Activated CD4-positive, alpha-beta T cell treated with anti-CD3 and anti-CD28 coated beads for 36 hours (primary cell): ENCODE results near the gene GPR62. TPM values are rescaled to one million over a fixed set of nuclear protein-coding genes. Genes with fewer than 3 reads are reported as not detected.
A peak's percentile ranks its signal among the peaks of the same experiment; 100 is the strongest.

Experiments used
- ATAC-seq: fragments of 200-7000 bp; cut with Tn5 transposase; one replicate; pipeline ENCODE4 v1.10.0; 2021; ENCODE audit warnings: mild to moderate bottlenecking, moderate library complexity
- CTCF ChIA-PET: fragments of 350-600 bp; sonication (Branson Sonifier 250); formaldehyde crosslinking; loops from one replicate; lab custom pipeline; 2021; ENCODE audit warnings: antibody characterized with exemption; lab: Charles Lee
- POLR2A ChIA-PET: fragments of 350-600 bp; sonication (Branson Sonifier 250); formaldehyde crosslinking; loops from one replicate; lab custom pipeline; 2021; ENCODE audit warnings: antibody characterized with exemption, inconsistent platforms; lab: Charles Lee
- DNase-seq: peaks from one replicate; pipeline ENCODE4 v3.0.0-alpha.2; 2020
- H3K27ac Mint-ChIP-seq: one replicate; pipeline ENCODE4 v1.8.0; 2021; ENCODE audit warnings: mixed read lengths
- H3K27me3 Mint-ChIP-seq: one replicate; pipeline ENCODE4 v1.8.0; 2021; ENCODE audit warnings: mixed read lengths
- H3K36me3 Mint-ChIP-seq: one replicate; pipeline ENCODE4 v1.8.0; 2021; ENCODE audit warnings: low read depth, mixed read lengths
- H3K4me1 Mint-ChIP-seq: one replicate; pipeline ENCODE4 v1.8.0; 2021; ENCODE audit warnings: mixed read lengths
- H3K4me3 Mint-ChIP-seq: one replicate; pipeline ENCODE4 v1.8.0; 2021; ENCODE audit warnings: mild to moderate bottlenecking, moderate library complexity, mixed read lengths
- H3K9me3 Mint-ChIP-seq: one replicate; pipeline ENCODE4 v1.8.0; 2021; ENCODE audit warnings: low read depth, mixed read lengths
- intact Hi-C, 2 experiments: fragments of 100-400 bp; cut with DNase I in 1 of 2; cut with micrococcal nuclease in 1 of 2; formaldehyde crosslinking; loops; one replicate each; pipeline versions ENCODE4 v1.14.2 to v1.15.1; 2022 to 2024; cut with DNase I, micrococcal nuclease
- total RNA-seq, 2 experiments: library from RNA; stranded (reverse); gene quantifications; one replicate each; pipeline ENCODE4 v1.2.3, GENCODE V29; 2021

GPR62 gene
- total RNA-seq, 2 experiments from 2014 or later, result not detected

DNA sequence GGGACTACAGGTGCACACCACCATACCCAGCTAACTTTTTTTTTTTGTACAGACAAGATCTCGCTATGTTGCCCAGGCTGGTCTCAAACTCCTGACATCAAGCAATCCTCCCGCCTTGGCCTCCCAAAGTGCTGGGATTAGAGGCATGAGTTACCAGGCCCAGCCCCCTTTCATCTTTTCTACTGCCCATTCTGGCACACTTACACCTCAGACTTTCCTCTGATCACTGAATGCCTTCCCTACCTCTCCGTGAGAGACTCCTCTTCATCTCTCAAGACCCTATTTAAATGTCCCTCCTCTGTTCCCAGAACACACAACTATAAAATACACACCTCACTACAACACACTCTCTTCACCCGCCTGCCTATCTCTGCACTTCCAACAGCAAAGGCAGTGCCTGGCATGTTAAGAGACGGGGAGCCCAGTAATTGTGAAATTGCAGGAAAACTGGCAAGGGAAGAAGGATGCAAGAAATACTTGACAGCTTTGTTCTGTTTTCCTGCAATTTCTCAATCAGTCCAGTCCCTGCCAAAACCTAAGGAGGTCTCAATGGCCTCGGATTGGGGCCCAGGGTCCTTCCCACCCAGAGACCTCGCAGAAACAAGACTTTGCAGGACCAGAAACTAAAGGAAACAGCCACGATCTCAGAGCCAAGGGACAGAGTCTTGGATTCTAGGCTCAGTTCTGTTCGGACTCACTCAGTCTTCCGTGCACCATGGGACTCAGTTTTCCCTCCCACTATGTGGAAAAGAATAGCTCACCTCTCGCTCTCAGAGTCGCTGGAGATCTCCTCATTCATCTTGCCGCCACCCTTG lies 14.3 kb upstream of the GPR62 start:
- DNase-seq, result no peak
- Mint-ChIP-seq H3K4me3 (peak overlapping the region; percentile 84), H3K27me3 (no peaks in the 10 kb centered on the region), H3K9me3 (no peaks in the 10 kb centered on the region), H3K4me1 (peaks cover 33% of the 10 kb centered on the region), H3K36me3 (peaks cover 29% of the 10 kb centered on the region), H3K27ac (peak overlapping the region; percentile 45)
- POLR2A ChIA-PET, result interaction anchor here (0.6 to 1.1 kb wide), 10 partner anchors 28 to 1373 kb away, joined by 3 to 13 read pairs (median 4); partner anchors contain the start of genes ACY1, C3orf18, DUSP7 and POC1A
- no peak for ATAC-seq
- intact Hi-C loops, result loop anchor here (5.0 to 10.0 kb wide), 2 partner anchors 1326 to 1644 kb away; partner anchors contain the start of genes CISH (in 1 of the 2), HYAL3 (in 1 of the 2), MAPKAPK3 (in 1 of the 2) and NAA80 (in 1 of the 2)
- CTCF ChIA-PET, result interaction anchor here (0.6 to 3.3 kb wide), 25 partner anchors 8 to 1623 kb away, joined by 3 to 30 read pairs (median 4); partner anchors contain the start of genes ABHD14A, ABHD14B, DUSP7 and IQCF2

DNA sequence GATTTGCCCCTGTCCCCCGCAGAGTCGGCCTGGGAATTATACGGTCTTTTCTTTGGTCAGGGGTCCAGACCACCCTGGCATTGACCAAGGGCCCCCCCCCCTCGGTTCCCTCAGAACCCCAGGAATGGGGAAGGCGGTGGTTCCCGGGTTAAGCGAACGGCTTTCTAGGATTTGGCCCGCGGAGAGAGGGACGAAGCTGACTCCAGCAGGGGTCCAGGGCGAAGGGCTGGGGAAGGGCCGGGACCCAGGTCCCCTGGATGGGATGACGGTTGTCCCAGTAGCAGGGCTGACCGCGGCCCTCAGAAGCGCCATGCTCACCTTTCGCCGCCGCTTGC lies 13.8 kb upstream of the GPR62 start:
- peaks cover 33% of the 10 kb centered on the region for H3K4me1 Mint-ChIP-seq
- peak overlapping the region; percentile 45 for H3K27ac Mint-ChIP-seq
- H3K27me3 Mint-ChIP-seq, result no peaks in the 10 kb centered on the region
- H3K9me3 Mint-ChIP-seq, result no peaks in the 10 kb centered on the region
- H3K36me3 Mint-ChIP-seq, result peaks cover 24% of the 10 kb centered on the region
- no peak for ATAC-seq
- ChIA-PET POLR2A (interaction anchor here (0.6 to 1.1 kb wide), 7 partner anchors 28 to 1374 kb away, joined by 3 to 13 read pairs (median 3); partner anchors contain the start of genes ACY1, C3orf18, DUSP7 and RPL29), CTCF (interaction anchor here (0.6 to 3.3 kb wide), 25 partner anchors 9 to 1623 kb away, joined by 3 to 30 read pairs (median 4); partner anchors contain the start of genes ABHD14A, ABHD14B, DUSP7 and IQCF2)
- no peak for DNase-seq
- intact Hi-C loops, result loop anchor here (5.0 to 10.0 kb wide), 2 partner anchors 1327 to 1644 kb away; partner anchors contain the start of genes CISH (in 1 of the 2), HYAL3 (in 1 of the 2), MAPKAPK3 (in 1 of the 2) and NAA80 (in 1 of the 2)
- H3K4me3 Mint-ChIP-seq, result peak overlapping the region; percentile 84

DNA sequence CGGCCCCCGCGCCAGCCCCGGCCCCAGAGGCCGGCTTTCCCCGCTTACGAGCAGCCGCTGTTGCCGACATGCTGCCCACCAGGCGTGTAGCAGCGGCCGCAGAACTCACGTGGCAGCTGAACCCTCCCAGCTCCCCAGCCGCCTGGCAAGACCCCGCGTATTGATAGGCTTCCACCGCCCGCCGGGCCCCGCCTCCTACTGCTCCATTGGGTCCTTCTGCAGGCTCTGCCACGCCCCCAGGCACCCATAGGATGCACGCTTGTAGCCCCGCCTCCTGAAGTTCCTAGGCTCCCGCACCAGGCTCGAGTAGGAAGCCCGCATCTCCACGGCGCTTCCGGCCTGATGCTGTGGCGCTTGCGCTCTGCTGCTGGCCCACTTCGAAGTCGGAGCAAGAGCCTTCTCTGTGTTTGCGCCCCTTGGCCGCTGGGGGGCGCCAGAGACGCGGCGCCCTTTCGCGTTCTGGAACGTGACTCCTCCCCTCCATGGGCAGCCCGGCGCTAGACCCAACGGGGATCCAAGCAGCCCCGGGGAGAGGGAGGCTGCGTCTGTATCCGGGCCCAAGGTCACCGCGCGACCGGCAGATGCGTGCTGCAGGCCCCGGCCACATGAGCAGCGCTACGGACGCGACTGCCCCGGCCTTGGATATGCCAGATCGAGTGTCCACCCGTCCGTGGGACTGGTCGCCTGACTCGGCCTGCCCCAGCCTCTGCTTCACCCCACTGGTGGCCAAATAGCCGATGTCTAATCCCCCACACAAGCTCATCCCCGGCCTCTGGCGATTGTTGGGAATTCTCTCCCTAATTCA lies 13.2 kb upstream of the GPR62 start, which contains the start of the genes PARP3 and RRP9:
Gene PARP3, plus strand, starts transcription at position 566 of the 805 bp plus-strand sequence. CDS start 993 bp downstream, outside the sequence.
Gene RRP9, minus strand, starts transcription at position 107 of the 805 bp plus-strand sequence. Its CDS starts 37 bp downstream, at position 70.
- Mint-ChIP-seq H3K27me3 (no peaks in the 10 kb centered on the region), H3K9me3 (no peaks in the 10 kb centered on the region), H3K36me3 (peaks cover 20% of the 10 kb centered on the region), H3K4me3 (peak within 1 kb of the TSS; percentile 84), H3K27ac (peak within 1 kb of the TSS; percentile 83), H3K4me1 (peaks cover 33% of the 10 kb centered on the region)
- intact Hi-C loops, result loop anchor here (1.0 to 10.0 kb wide), 23 partner anchors 25 to 1645 kb away; partner anchors contain the start of genes ABHD14B (in 2 of the 2), ACY1 (in 2 of the 2), ALAS1 (in 1 of the 2) and CISH (in 1 of the 2)
- DNase-seq (peak; percentile 100), ATAC-seq (peak; percentile 95)
- CTCF ChIA-PET, result interaction anchor here (0.5 to 3.3 kb wide), 33 partner anchors 9 to 489 kb away, joined by 3 to 30 read pairs (median 4); partner anchors contain the start of genes ABHD14A, ABHD14B, DUSP7 and GPR62
- POLR2A ChIA-PET, result interaction anchor here (0.6 to 1.1 kb wide), 8 partner anchors 27 to 1374 kb away, joined by 3 to 13 read pairs (median 3); partner anchors contain the start of genes ABHD14A, ACY1, C3orf18 and DUSP7

DNA sequence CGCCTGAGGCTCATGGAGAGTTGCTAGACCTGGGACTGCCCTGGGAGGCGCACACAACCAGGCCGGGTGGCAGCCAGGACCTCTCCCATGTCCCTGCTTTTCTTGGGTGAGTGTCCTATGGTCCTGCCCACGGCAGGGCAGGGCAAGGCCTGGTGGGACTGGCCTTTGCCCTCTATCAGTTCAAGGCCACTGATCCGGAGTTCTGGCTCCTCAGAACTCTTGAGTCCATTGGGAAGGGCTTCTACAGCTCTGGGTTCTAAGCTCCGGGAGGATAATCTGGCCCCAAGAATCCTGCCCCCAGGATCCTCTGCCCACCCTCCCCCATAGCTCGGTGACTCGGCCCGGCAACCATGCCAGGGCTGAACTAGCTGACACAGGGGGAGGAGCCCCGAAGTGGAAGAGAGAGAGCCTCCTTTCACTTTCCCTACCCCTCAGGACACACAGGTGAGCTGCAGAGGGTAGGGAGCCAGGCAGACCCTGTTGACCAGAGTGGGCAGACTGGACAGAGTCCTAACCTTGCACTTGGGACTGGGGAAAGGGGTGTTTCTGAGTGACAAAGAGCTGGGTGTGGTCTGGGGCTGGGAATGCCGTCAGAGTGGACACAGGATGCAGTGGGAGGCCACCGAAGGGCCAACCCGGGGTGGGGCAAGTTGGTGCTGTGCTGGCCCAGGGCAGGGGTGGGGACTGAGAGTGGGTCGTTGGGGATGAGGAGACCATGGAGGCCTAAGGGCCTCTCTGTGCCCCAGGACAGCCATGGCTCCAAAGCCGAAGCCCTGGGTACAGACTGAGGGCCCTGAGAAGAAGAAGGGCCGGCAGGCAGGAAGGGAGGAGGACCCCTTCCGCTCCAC lies 12.4 kb upstream of the GPR62 start:
- ChIA-PET CTCF (interaction anchor here (0.5 to 3.3 kb wide), 13 partner anchors 10 to 488 kb away, joined by 3 to 30 read pairs (median 6); partner anchors contain the start of genes ABHD14A, ABHD14B, GPR62 and PCBP4), POLR2A (interaction anchor here (0.6 to 1.1 kb wide), 2 partner anchors 32 to 35 kb away, joined by 3 to 4 read pairs; partner anchors contain the start of gene ABHD14A)
- Mint-ChIP-seq H3K4me1 (peaks cover 33% of the 10 kb centered on the region), H3K27me3 (no peaks in the 10 kb centered on the region), H3K9me3 (no peaks in the 10 kb centered on the region), H3K27ac (peak overlapping the region; percentile 83), H3K4me3 (peak overlapping the region; percentile 84), H3K36me3 (peaks cover 15% of the 10 kb centered on the region)
- ATAC-seq (peak; percentile 37), DNase-seq (peak; percentile 81)
- intact Hi-C loops, result loop anchor here (1.0 to 10.0 kb wide), 23 partner anchors 24 to 1646 kb away; partner anchors contain the start of genes ABHD14B (in 2 of the 2), ACY1 (in 2 of the 2), ALAS1 (in 1 of the 2) and CISH (in 1 of the 2)

DNA sequence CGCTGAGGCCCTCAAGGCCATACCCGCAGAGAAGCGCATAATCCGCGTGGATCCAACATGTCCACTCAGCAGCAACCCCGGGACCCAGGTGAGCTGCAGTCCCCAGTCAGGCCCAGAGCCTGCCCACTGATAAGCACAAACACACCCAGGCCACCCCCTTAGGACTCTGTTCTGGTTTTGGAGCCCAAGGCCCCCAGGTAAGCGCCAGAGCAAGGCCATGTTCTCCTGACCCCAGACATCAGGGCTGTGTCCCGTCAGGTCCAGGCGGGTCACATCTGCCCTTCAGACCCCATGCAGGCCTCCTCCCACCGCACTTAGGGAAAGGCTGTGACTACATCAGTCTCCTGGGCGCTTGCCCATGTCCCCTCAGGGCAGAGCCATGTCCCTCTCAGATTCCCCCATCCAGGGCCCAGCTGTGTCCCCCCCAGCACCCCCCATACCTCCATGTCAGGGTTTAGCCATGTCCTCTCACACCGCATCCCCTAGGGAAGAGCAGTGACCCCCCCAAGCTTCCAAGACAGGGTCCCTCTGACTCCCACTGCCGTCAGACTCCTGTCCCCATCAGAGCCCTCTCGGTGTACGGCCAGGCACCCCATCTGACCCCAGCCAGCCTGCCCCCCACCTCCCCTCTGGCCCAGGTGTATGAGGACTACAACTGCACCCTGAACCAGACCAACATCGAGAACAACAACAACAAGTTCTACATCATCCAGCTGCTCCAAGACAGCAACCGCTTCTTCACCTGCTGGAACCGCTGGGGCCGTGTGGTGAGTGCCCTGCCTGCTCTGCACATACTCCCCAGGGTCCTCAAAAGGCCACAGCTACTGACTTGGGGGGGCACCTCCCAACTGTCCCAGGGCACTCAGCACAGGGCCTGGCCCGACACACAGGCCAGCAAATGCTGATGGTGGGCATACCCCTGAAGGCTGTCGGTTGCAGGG lies 11.5 kb upstream of the GPR62 start:
- ChIA-PET POLR2A (interaction anchor here (0.5 to 0.6 kb wide), 2 partner anchors 34 to 334 kb away, joined by 4 to 5 read pairs; no protein-coding TSS in a partner anchor), CTCF (interaction anchor here (0.6 to 3.3 kb wide), 8 partner anchors 16 to 211 kb away, joined by 3 to 30 read pairs (median 6); partner anchors contain the start of genes ABHD14A, ABHD14B and POC1A)
- peaks cover 26% of the 10 kb centered on the region for H3K4me1 Mint-ChIP-seq
- H3K9me3 Mint-ChIP-seq, result no peaks in the 10 kb centered on the region
- H3K27ac Mint-ChIP-seq, result no peak overlapping the region
- DNase-seq (no peak), ATAC-seq (no peak)
- H3K36me3 Mint-ChIP-seq, result peaks cover 11% of the 10 kb centered on the region
- peak overlapping the region; percentile 84 for H3K4me3 Mint-ChIP-seq
- H3K27me3 Mint-ChIP-seq, result no peaks in the 10 kb centered on the region
- intact Hi-C loops, result loop anchor here (2.0 to 10.0 kb wide), 5 partner anchors 113 to 1646 kb away; partner anchors contain the start of genes CISH (in 1 of the 2), DUSP7 (in 1 of the 2), GNL3 (in 1 of the 2) and HYAL3 (in 1 of the 2)

DNA sequence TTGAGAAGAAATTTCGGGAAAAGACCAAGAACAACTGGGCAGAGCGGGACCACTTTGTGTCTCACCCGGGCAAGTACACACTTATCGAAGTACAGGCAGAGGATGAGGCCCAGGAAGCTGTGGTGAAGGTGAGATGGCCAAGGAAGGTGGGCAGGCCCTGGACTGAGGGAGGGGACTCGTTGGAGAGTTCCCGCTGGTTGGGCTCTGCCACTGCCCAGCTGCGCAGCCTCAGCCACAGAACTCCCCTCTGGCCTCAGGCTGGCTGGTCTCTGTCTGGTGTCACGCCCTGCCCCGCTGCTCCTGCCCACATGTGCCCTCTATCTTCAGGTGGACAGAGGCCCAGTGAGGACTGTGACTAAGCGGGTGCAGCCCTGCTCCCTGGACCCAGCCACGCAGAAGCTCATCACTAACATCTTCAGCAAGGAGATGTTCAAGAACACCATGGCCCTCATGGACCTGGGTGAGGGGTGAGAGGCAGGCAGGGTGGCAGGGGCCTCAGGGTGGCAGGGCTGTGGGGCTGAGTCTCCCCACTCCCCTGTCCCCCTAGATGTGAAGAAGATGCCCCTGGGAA lies 10.6 kb upstream of the GPR62 start:
- H3K27ac Mint-ChIP-seq, result no peak overlapping the region
- no peaks in the 10 kb centered on the region for H3K27me3 Mint-ChIP-seq
- H3K36me3 Mint-ChIP-seq, result peaks cover 7% of the 10 kb centered on the region
- H3K4me1 Mint-ChIP-seq, result peaks cover 20% of the 10 kb centered on the region
- H3K9me3 Mint-ChIP-seq, result no peaks in the 10 kb centered on the region
- ATAC-seq (no peak), DNase-seq (no peak)
- H3K4me3 Mint-ChIP-seq, result no peak overlapping the region
- ChIA-PET POLR2A (interaction anchor here (0.5 kb wide), 1 partner anchor 333 kb away, joined by 5 read pairs; no protein-coding TSS in a partner anchor), CTCF (interaction anchor here (0.6 to 1.6 kb wide), 4 partner anchors 29 to 210 kb away, joined by 3 to 7 read pairs (median 4); partner anchors contain the start of genes ABHD14B and POC1A)
- intact Hi-C loops, result loop anchor here (5.0 to 10.0 kb wide), 2 partner anchors 1330 to 1647 kb away; partner anchors contain the start of genes CISH (in 1 of the 2), HYAL3 (in 1 of the 2), MAPKAPK3 (in 1 of the 2) and NAA80 (in 1 of the 2)

DNA sequence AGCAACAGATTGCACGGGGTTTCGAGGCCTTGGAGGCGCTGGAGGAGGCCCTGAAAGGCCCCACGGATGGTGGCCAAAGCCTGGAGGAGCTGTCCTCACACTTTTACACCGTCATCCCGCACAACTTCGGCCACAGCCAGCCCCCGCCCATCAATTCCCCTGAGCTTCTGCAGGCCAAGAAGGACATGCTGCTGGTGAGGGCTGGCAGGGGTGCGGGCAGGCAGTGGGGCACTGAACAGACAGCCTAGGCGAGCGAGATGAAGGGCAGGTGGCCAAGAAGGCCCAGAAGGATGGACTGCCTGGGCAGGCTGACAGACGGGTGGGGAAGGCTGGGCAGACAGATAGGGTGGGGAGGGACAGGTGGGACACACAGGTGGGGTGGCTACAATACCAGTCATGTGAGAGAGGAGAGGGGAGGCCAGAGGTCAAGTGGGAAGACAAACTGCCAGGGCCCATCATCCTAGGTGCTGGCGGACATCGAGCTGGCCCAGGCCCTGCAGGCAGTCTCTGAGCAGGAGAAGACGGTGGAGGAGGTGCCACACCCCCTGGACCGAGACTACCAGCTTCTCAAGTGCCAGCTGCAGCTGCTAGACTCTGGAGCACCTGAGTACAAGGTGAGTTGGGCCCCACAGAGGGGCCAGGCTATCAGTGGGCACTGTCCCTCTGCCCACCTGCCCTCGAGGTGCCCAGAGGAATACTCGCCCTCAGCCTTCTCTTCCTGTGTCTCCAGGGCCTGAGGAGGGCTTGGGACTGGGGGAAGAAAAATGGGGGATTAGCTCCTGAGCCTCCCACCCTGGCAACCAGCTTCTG lies 9.9 kb upstream of the GPR62 start:
- Mint-ChIP-seq H3K36me3 (peaks cover 5% of the 10 kb centered on the region), H3K4me3 (no peak overlapping the region), H3K27me3 (no peaks in the 10 kb centered on the region), H3K27ac (no peak overlapping the region), H3K9me3 (no peaks in the 10 kb centered on the region), H3K4me1 (peaks cover 15% of the 10 kb centered on the region)
- intact Hi-C loops, result loop anchor here in 1 of 2 experiments (10.0 kb wide), 1 partner anchor 1330 kb away; the partner anchor contains the start of genes CISH and MAPKAPK3
- DNase-seq, result no peak
- ChIA-PET CTCF (interaction anchor here (0.8 to 1.6 kb wide), 4 partner anchors 9 to 425 kb away, joined by 3 to 7 read pairs (median 4); partner anchors contain the start of genes ABHD14B and GPR62), POLR2A (no interaction called here)
- ATAC-seq, result no peak
